Measurements from ENCODE around the gene HOXB4.
A peak's percentile ranks its signal among the peaks of the same experiment; 100 is the strongest.

HOXB4 gene

DNA sequence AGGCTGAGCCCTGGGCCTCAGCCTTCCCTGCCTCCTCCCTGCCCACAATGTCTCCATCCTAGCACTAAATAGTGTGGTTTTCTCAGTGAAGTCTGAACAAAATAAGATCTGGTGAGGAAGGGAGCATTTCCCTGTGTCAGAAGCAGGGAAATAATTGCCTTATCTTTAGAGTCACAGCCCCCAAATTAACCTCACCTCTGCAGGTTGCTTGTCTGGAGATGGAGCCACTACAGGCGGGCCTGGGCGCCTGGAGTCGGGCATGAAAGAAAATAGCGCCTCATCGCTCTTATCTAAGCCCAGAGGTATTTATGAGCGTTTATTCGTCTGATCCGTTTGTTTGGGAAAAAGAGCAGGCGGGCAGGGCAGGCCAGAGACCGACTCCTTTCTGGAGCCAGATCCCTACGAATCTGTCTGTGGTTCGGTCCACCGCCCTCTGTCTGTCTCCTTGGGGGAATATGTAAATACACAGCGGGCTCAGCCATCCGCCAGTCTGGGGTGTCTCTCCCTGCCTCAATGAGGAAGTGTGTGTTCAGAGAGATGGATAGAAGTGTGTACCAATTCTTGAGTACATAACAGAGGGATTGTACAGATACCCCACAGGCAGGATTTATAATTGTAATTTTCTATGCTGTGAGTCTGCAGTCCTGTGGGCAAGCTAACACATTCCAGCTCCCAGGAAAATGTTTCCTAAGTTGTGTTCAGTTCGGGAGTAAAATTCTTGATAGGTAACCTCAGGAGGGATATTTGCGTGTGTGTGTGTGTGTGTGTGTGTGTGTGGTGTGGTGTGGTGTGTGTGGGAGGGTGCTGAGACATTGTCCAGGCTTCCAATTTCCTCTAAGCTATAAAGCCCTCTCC lies 22.3 kb upstream of the HOXB4 start:
- CTCF ChIA-PET = interaction anchor here (0.7 to 1.6 kb wide), 4 partner anchors 13 to 123 kb away, joined by 3 to 5 read pairs (median 4); no protein-coding TSS in a partner anchor
- Mint-ChIP-seq H3K27ac (no peak overlapping the region), H3K9me3 (no peaks in the 10 kb centered on the region), H3K4me1 (peaks cover 53% of the 10 kb centered on the region), H3K36me3 (no peaks in the 10 kb centered on the region), H3K27me3 (peaks cover 100% of the 10 kb centered on the region), H3K4me3 (no peak overlapping the region)
- DNase-seq = no peak

DNA sequence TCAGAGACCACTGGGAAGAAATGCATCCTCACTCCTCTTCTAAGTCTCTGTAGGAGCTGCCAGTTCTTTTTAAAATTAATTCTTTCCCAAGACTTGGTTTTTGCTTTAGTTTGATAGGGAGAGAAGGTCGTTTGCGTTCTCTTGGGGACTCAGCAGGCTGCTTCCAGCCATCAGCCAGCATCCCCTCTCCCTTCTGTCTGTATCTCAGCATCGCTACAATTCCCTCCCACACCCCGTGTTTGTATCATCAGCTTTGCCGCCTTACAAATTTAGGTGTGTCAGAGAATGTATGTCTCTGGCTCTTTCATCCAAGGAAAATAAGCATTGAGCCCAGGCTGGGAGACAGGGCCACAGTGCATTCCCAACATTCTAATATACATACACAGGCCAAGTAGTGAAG lies 21.2 kb upstream of the HOXB4 start:
- Mint-ChIP-seq H3K36me3 (no peaks in the 10 kb centered on the region), H3K27ac (no peak overlapping the region), H3K27me3 (peaks cover 100% of the 10 kb centered on the region), H3K9me3 (no peaks in the 10 kb centered on the region), H3K4me1 (peaks cover 45% of the 10 kb centered on the region), H3K4me3 (no peak overlapping the region)
- CTCF ChIA-PET = interaction anchor here (1.0 to 1.1 kb wide), 3 partner anchors 11 to 519 kb away, joined by 3 to 5 read pairs (median 3); no protein-coding TSS in a partner anchor
- no peak for DNase-seq

DNA sequence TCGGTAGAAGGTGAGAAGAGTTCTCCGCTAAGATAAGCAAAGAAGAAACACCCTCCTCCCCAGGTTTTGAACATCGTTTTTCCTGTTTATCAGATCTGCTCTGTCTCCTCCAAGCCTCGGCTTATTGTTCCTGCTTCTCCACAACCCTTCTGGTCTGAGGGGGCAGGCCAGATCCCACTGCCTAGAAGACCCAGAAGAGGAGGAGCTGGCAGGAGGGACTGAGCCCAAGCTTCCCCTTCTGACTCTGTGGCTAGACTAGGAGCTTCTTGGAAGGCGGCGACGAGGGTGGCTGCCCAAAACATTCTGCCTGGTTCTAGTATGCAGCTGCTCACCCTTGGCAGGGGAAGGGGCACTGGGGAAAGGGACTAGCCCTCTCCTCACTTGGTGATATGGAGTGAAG lies 20.6 kb upstream of the HOXB4 start:
- Mint-ChIP-seq H3K27ac (no peak overlapping the region), H3K4me1 (peaks cover 45% of the 10 kb centered on the region), H3K36me3 (no peaks in the 10 kb centered on the region), H3K4me3 (no peak overlapping the region), H3K9me3 (no peaks in the 10 kb centered on the region), H3K27me3 (peaks cover 100% of the 10 kb centered on the region)
- CTCF ChIA-PET = interaction anchor here (1.0 to 1.1 kb wide), 3 partner anchors 11 to 519 kb away, joined by 3 to 5 read pairs (median 3); no protein-coding TSS in a partner anchor
- DNase-seq = no peak

DNA sequence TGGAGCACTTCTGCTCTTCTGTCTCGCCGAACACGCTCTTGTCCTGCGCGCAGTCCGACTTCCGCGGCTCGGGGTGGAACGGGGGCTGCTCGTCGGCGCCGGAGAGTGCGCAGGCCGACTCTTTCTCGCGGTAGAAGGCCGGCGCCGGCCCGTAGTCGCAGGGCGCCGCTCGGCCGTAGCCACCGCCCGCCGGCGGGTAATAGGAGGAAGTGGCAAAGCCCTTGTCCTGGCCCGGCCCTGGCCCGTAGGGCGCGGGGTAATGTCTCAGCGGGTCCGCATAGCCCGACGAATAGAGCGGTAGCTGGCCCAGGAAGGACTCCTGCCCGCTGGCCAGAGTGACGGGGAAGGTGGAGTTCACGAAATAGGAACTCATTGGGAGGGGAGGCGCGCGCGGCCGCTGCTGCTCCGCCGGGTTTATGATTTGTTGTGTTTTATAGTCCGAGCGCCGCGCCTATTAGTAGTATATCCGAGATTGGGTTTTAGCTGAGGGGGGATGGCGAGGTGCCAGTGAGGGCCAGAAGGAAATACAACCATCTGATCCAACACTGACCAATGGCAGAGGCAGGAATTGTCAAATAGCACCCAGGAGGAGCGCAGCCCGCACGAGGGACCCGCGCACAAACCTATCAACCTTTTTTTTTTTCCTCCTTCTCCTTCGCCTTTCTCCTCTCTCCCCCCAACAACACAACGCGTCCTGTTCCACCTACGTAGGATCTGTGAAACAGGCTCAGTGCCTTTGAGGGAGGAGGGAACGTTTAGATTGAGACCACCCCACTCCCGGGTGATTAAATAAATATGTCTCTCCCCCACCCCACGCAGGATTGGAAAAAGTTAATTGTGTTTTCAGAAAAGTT lies 19.9 kb upstream of the HOXB4 start:
- Mint-ChIP-seq H3K27ac (no peak overlapping the region), H3K4me3 (peak overlapping the region; percentile 70), H3K36me3 (no peaks in the 10 kb centered on the region), H3K27me3 (peaks cover 100% of the 10 kb centered on the region), H3K4me1 (peaks cover 48% of the 10 kb centered on the region), H3K9me3 (no peaks in the 10 kb centered on the region)
- CTCF ChIA-PET = interaction anchor here (1.1 kb wide), 1 partner anchor 10 kb away, joined by 3 read pairs; no protein-coding TSS in a partner anchor
- peak; percentile 61 for DNase-seq

DNA sequence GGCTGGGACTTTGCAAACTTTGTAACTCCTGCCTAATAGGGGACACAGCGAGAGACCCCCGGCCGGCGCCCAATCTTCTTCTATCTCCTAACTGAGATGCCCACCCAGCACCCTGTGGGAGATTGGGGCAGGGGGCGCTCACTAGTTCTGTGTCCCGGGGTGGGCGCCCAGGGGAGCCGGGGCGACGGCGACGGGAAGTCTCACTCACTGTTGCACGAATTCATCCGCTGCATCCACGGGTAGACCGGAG lies 19.3 kb upstream of the HOXB4 start:
- peaks cover 100% of the 10 kb centered on the region for H3K27me3 Mint-ChIP-seq
- CTCF ChIA-PET = no interaction called here
- DNase-seq = no peak
- H3K4me3 Mint-ChIP-seq = peak overlapping the region; percentile 70
- H3K9me3 Mint-ChIP-seq = no peaks in the 10 kb centered on the region
- H3K27ac Mint-ChIP-seq = no peak overlapping the region
- H3K36me3 Mint-ChIP-seq = no peaks in the 10 kb centered on the region
- H3K4me1 Mint-ChIP-seq = peaks cover 50% of the 10 kb centered on the region

DNA sequence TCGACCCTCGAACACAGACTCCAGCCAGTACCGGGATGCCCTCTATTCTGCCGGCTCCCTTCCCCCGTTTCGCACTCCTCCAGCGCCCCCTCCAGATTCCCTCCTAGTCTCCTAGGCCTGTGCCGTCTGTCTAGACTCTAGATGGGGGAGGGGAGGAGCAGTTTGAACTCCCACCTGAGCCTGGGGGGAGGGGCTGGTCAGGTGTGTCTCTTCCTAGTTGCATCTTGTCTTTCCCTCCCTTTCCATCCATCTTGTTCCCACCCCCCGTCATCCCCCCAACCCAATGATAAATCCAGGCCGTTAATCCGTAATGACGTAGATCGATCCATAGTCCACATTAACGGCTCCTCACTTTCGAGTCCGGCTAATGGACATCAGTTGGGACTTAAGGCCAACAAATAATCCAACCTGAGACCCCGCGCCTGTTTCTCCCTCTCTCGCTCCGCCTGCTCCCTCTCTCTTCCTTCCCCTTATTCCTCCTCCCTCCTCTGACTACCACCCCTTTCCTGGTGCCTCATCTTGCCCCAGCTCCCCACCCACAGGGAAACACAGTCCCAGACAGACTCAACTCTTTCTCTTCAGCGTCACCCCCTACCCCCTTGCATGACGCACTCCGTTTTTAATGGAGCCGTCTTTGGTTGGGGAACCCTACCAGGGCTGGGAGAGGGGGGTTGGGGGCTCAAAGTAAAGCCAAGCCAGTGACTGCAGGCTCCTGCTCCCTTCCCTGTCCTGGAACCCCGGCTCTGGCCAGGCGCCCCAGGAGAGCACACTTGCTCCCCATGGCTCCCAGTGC lies 18.8 kb upstream of the HOXB4 start:
- Mint-ChIP-seq H3K36me3 (no peaks in the 10 kb centered on the region), H3K4me3 (peak overlapping the region; percentile 70), H3K4me1 (peaks cover 48% of the 10 kb centered on the region), H3K9me3 (no peaks in the 10 kb centered on the region), H3K27ac (no peak overlapping the region), H3K27me3 (peaks cover 100% of the 10 kb centered on the region)
- peak; percentile 17 for DNase-seq
- CTCF ChIA-PET = interaction anchor here (1.3 to 1.5 kb wide), 3 partner anchors 9 to 303 kb away, joined by 3 to 4 read pairs (median 4); no protein-coding TSS in a partner anchor

DNA sequence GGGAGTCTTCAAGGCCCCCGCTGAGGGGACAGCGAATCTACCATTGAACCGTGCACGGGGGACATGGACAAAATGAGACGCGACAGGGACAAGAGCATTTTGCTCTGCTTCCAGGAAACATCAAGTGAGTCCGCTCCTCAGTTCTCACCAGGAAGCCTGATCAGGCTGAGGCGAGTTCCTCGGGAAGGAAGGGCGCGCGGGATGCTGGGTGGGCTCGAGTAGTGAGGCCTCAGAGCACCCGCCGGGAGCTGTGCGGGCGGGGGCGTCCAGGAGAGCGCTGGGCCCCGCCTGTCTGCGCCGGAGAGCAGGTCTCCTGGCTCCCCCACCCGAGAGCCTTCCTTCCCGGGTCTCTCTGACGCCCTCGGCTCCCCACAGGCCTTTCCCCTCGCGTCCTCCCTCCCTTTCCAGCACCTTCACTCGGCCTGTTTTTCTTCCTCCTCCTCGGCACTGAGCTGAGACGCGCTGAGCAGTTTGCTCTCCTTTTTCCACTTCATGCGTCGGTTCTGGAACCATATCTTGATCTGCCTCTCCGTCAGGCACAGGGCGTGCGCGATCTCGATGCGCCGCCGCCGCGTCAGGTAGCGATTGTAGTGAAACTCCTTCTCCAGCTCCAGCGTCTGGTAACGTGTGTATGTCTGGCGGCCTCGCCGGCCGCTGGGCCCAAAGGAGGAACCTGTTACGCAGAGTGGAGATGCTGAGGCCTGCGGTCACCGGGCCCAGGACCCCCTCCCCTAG lies 18.0 kb upstream of the HOXB4 start:
- Mint-ChIP-seq H3K36me3 (no peaks in the 10 kb centered on the region), H3K9me3 (no peaks in the 10 kb centered on the region), H3K4me3 (peak overlapping the region; percentile 45), H3K27me3 (peaks cover 100% of the 10 kb centered on the region), H3K27ac (no peak overlapping the region), H3K4me1 (peaks cover 51% of the 10 kb centered on the region)
- CTCF ChIA-PET = interaction anchor here (1.3 to 1.8 kb wide), 4 partner anchors 9 to 303 kb away, joined by 3 to 5 read pairs (median 4); no protein-coding TSS in a partner anchor
- DNase-seq = peak; percentile 64

DNA sequence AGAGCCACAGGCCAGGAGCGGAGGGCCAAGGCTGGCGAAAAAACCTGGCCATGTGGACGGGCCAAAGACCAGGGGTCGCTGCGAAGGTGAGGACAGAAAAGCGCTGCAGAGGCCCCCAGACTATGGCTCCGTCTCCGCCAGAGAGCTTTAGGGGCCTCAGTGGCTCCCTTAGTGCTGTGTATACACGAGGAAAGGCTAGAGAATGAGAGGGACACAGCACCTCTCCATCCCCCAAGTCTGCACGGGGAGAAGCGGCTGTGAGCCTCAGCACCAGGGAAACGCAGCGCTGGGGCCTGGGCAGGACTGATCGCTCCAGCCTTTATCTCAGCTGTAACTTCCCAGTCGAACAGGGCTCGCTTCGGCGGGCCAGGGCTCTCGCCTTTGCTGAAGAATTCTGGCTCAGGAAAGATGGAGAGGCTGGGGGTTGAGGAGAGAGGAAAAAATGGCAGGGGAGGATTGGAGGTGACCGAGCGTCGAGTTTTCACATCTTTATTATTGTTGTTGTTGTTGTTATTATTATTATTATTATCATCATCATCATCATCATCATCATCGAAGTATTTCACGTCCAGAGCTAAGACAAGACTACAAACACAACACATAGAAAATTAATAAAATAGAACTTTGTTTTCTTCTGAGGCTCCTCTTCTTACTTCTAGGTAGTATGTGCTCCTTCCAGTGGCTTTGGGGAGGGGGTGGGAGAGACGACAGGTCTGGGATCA lies 17.3 kb upstream of the HOXB4 start:
- Mint-ChIP-seq H3K27ac (no peak overlapping the region), H3K36me3 (no peaks in the 10 kb centered on the region), H3K4me3 (no peak overlapping the region), H3K9me3 (no peaks in the 10 kb centered on the region), H3K4me1 (peaks cover 51% of the 10 kb centered on the region), H3K27me3 (peaks cover 100% of the 10 kb centered on the region)
- CTCF ChIA-PET = interaction anchor here (0.5 to 3.8 kb wide), 6 partner anchors 8 to 570 kb away, joined by 3 to 24 read pairs (median 4); no protein-coding TSS in a partner anchor
- DNase-seq = no peak

DNA sequence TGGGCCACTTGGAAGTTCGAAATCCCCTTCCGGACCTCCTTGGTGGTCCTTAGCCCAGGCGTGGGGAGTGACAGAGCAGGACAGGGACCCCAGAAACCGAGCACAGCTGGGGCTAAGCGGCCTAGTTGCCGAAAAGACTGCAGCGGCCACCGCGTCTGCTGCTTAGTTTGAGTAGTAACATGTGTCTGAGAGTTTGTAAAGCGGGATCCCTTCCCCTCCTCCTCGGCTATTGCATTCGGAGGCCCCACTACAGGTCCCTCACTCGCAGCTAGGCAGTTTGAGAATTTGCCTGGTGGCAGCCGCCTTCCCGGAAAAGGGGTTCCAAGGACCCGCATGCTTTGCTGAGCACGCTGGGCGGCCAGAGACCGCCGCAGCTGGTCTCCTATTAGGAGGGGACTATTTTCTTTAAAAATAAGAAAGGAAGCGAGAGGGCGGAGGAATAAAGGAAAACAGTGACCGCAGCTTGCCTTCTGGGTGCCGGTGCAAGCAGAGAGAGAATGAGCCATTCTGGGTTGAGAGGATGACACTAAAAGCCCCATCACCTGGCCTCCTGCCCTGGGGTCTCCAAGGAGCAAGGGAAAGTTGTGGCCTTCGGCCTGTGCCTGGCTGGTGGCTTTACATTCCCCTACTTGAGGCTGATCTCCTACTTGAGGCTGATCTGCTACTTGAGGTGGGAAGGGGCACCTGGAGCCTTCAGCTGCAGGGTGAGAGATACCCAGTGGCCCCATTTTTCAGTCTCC lies 16.6 kb upstream of the HOXB4 start:
- peak; percentile 21 for DNase-seq
- H3K27me3 Mint-ChIP-seq = peaks cover 100% of the 10 kb centered on the region
- no peaks in the 10 kb centered on the region for H3K9me3 Mint-ChIP-seq
- no peak overlapping the region for H3K27ac Mint-ChIP-seq
- H3K4me1 Mint-ChIP-seq = peaks cover 53% of the 10 kb centered on the region
- CTCF ChIA-PET = interaction anchor here (0.5 to 3.8 kb wide), 7 partner anchors 15 to 569 kb away, joined by 3 to 29 read pairs (median 5); no protein-coding TSS in a partner anchor
- no peaks in the 10 kb centered on the region for H3K36me3 Mint-ChIP-seq
- no peak overlapping the region for H3K4me3 Mint-ChIP-seq

DNA sequence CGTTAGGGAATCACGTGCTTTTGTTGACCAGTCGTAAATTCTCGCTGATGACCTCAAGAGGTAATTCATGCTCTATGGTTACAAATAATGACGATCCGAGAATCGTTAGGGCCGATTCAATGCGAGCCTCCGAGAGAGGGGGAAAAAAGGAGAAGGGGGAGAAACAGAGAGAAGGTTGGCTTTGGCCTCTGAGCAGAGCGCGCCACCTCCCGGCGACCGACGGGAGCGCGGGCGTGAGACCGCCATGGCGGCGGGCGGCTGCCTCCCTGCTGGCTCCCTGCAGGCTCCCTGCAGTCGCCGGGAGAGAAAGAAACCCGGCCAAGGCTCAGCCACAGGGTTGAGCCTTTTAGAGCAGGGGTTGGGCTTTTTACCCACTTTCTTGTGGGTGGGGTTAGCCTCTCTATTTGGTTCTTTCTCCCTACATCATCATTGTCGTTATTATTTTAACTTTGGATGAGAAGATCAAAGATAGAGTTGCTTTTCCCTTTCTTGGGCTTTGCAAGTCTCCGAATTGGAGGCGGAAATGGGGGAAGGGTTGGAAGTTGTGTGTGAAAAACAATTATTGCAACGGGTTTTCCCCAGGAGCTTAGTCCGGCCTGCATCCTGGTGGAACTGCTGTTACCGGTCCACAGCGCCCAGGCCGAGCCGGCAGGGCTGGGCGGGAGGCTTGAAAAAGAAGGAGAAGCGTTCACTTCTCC lies 15.8 kb upstream of the HOXB4 start:
- CTCF ChIA-PET = interaction anchor here (0.6 to 3.8 kb wide), 27 partner anchors 8 to 568 kb away, joined by 3 to 30 read pairs (median 6); partner anchors contain the start of gene NFE2L1
- H3K27ac Mint-ChIP-seq = no peak overlapping the region
- H3K27me3 Mint-ChIP-seq = peaks cover 100% of the 10 kb centered on the region
- H3K36me3 Mint-ChIP-seq = no peaks in the 10 kb centered on the region
- peak; percentile 84 for DNase-seq
- H3K4me1 Mint-ChIP-seq = peaks cover 54% of the 10 kb centered on the region
- H3K4me3 Mint-ChIP-seq = peak overlapping the region; percentile 72
- H3K9me3 Mint-ChIP-seq = no peaks in the 10 kb centered on the region

DNA sequence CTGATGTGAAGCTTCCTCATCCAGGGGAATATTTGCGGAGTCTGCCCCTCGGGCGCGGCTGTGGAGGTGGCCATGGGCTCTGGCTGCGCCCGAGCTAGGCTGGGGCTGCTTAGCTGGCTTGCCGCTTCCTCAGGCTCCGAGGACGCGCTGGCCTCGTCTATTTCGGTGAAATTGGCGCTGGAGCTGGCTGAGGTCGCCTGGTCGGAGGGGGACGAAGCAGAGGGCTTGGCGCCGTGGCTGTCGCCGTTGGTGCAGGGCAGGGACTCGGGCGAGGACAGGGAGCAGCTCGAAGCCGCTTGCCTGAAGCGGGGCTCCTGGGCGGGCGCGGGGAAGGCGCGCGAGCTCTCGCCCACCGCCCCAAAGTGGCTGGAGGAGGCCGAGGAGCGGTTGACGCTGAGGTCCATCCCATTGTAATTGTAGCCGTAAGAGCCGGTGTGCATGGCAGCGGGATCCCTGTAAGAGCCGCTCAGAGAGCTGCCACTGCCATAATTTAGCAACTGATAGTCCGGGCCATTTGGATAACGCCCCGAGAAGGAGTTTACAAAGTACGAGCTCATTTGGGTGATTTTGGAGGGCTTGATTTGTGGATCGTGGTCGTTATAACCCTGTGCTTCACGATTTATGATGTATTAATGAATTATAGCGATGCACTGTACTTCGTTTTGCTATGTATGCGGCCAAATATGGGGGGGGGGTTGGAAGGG lies 15.1 kb upstream of the HOXB4 start, which contains the start of gene HOXB5:
Gene HOXB5 (minus strand): TSS at position 654 of the 704 bp plus-strand sequence. CDS start 97 bp downstream, at position 557.
- Mint-ChIP-seq H3K27ac (peak within 1 kb of the TSS; percentile 78), H3K4me3 (peak within 1 kb of the TSS; percentile 72), H3K4me1 (peaks cover 53% of the 10 kb centered on the region), H3K27me3 (peaks cover 100% of the 10 kb centered on the region), H3K36me3 (no peaks in the 10 kb centered on the region), H3K9me3 (no peaks in the 10 kb centered on the region)
- peak; percentile 49 for DNase-seq
- CTCF ChIA-PET = interaction anchor here (0.5 to 3.8 kb wide), 38 partner anchors 8 to 567 kb away, joined by 3 to 30 read pairs (median 5); partner anchors contain the start of gene NFE2L1
